Glomerular visceral epithelial cell (primary cell): Measurements from ENCODE around the gene FAM227A.

ENCODE experiments used
- DNase-seq: peaks from one replicate; pipeline ENCODE4 v3.0.0-alpha.2; 2016; ENCODE audit errors: extremely low spot score

The FAM227A gene

DNA sequence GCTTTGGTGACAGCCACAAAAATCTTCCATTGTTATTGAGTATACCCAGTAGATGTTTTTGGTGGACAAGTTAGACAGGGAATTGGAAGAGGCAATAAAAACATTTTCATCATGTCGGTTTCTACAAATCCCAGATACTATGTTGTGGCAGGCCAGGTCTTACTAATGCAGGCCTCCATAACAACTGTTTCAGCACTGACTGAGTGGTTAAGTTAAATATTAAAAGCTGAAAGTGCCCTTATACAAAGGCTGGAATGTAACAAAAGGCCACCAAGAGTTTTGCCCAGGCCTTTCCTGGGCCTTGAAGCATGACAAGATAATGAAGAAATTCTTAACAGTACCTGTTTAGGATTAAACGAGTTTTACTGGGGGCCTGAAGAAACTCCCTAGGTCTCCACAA is 115.5 kb downstream of the FAM227A start:
- DNase-seq: peak; percentile 48

- DNase-seq: no peak
Observed at GRCh38 chr22:38531251-38531938, 124.8 kb downstream of the FAM227A start.
